ENCODE data around the gene SDC3.

DNA sequence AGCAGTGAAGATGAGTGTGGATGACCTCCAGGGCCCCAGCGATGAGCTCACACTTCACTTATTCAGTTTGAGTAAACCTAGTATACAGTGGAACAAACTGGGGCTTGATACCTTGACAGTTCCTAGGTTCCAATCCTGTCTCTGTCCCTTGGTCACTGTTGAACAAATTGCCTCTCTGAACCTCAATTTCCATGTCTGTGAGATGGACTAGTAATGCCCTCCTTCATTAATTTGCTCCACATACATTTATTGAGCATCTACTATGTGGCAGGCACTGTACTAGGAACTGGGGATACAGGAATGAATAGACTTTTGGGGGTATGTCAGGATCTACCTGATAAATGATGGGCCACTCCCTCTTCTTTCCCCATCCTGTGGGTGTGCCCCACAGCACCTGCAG, 57.3 kb downstream of the SDC3 start:
- TF ChIP-seq, protein P1, sequence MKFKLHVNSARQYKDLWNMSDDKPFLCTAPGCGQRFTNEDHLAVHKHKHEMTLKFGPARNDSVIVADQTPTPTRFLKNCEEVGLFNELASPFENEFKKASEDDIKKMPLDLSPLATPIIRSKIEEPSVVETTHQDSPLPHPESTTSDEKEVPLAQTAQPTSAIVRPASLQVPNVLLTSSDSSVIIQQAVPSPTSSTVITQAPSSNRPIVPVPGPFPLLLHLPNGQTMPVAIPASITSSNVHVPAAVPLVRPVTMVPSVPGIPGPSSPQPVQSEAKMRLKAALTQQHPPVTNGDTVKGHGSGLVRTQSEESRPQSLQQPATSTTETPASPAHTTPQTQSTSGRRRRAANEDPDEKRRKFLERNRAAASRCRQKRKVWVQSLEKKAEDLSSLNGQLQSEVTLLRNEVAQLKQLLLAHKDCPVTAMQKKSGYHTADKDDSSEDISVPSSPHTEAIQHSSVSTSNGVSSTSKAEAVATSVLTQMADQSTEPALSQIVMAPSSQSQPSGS (IDR thresholded peaks at IDR 0.05; ENCODE audit: low read length): no peak
- TF ChIP-seq MXI1 (IDR thresholded peaks at IDR 0.05; ENCODE audit: low read depth, low read length): no peak
